ENCODE data around the gene TRAPPC3L.
A peak's percentile ranks its signal among the peaks of the same experiment; 100 is the strongest.

The TRAPPC3L gene

GRCh38 chr6:116463301-116463700 is 82.2 kb downstream of the TRAPPC3L start:
- no peak for DNase-seq (ENCODE audit: low spot score)

DNA sequence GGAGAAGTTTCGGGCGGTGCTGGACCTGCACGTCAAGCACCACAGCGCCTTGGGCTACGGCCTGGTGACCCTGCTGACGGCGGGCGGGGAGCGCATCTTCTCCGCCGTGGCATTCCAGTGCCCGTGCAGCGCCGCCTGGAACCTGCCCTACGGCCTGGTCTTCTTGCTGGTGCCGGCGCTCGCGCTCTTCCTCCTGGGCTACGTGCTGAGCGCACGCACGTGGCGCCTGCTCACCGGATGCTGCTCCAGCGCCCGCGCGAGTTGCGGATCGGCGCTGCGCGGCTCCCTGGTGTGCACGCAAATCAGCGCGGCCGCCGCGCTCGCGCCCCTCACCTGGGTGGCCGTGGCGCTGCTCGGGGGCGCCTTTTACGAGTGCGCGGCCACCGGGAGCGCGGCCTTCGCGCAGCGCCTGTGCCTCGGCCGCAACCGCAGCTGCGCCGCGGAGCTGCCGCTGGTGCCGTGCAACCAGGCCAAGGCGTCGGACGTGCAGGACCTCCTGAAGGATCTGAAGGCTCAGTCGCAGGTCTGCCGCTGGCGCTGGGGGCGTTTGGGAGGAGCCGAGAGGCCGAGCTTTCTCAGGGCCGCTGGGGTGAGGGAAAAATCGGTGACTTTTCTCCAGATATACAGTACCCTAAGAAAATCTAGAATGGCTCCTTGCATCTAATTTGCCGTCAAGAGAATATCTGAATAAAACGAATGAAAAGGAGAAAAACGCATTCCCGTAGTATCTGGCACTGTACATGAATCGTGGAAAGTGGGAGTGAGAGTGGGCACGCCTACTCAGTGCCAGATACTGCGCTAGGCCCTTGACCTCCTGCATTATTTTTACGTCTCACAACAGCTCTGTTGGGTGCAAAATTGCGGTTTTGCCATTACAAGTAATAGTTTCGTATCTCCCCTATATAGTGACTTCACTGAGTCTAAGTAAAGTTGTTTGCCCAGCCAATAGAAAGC is 83.3 kb downstream of the TRAPPC3L start:
- DNase-seq (ENCODE audit: low spot score) = peak; percentile 44

DNA sequence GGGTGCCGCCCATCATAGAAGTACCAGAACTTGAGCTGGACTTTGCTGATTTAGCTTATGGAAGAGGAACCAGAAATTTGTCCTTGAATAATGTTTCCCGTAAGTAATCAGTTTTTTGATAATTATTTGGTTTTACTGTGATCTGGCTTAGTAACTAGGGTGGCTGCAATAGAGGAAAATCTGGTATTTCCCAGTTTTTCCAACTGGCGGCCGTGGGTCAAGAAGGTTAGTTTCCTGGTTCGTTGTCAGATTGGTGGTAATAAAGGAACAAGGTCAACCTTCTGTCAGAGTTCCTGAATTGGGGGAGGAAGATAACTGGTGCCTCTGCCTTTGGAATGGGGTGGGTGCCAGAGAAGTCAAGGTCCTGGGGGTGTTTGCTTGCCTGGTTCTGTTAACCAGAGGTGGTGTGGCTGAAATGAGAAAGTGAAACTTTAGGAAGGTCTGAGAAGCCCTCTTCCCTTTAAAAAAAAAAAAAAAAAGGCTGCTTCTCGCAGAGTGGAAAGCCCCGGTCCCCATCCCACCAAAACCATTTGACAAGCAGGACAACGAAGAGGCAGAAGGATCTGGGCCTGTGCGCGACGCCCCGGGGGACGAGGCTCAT is 84.1 kb downstream of the TRAPPC3L start, which contains the start of gene CALHM6:
Gene CALHM6, plus strand, starts transcription at position 45 of the 601 bp plus-strand sequence. Its CDS starts 555 bp downstream, at position 600.
- no peak for DNase-seq (ENCODE audit: low spot score)

DNA sequence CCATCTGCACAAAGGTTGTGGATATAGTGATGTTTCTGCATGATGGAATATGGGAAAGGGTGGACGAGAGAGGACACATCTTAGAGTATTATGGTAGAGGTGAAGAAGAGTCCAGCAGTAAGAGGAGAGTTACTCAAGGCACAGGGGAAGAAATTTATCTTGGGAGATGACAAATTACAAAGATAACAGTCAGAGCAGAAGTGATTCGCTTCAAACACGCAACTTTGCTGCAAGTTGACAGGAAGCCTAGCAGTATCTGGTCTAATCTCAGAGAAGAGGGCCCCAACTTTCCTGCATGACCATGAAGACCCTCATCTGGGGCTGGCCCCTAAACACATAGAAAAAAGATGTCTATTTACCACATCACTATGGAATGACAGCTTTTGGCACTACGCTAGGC is 85.6 kb downstream of the TRAPPC3L start:
- no peak for DNase-seq (ENCODE audit: low spot score)

- no peak for DNase-seq (ENCODE audit: low spot score)
Measured at GRCh38 chr6:116458264-116458663, 87.2 kb downstream of the TRAPPC3L start.

GRCh38 chr6:116456927-116457326 is 88.6 kb downstream of the TRAPPC3L start:
- DNase-seq (ENCODE audit: low spot score) = no peak

GRCh38 chr6:116456106-116456505 is 89.4 kb downstream of the TRAPPC3L start:
- DNase-seq (ENCODE audit: low spot score) = no peak

- no peak for DNase-seq (ENCODE audit: low spot score)
Measured at GRCh38 chr6:116452531-116452930, 93.0 kb downstream of the TRAPPC3L start.

GRCh38 chr6:116451916-116452315 is 93.6 kb downstream of the TRAPPC3L start:
- DNase-seq (ENCODE audit: low spot score) = no peak

GRCh38 chr6:116450769-116451740 is 94.4 kb downstream of the TRAPPC3L start:
- DNase-seq (ENCODE audit: low spot score) = no peak

DNA sequence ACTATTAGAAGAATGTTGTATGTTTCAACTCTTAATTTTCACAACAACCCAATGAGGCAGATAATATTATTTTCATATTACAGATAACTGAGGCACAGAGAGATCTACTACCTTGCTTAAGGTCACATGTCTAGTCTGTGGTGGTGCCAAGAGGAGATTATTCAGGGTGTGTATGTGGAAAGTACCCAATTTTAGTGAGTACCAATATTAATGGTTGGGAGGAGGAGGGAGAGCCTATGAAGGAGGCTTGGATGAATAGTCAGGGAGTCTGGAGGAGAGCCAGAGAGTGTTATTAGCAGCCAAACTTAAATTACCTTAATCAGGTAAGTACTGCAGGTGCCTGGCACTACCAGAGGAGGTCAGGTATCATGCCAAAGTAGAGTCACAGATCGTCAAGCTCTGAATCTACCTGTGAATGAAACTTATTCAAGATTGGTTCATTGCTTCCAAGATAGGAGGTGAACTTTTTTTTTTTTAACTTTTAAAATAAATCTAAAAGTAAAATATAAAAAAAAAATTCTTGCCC is 95.2 kb downstream of the TRAPPC3L start:
- no peak for DNase-seq (ENCODE audit: low spot score)

DNA sequence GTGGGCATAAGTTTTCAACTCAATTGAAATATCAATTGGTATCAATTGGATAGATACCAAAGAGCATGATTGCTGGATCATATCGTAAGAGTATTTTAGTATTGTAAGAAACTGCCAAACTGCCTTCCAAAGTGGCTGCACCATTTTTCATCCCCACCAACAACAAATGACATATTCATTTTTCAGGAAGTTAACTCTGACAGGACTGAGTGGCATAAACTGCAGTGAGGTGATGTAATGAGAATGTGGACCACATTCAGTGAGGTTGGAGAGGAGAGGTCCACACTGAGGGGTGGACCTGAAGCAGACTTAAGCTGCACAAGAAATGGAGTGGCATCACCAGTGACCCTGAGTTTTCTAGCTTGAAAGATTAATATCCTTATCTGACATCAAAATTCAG is 95.9 kb downstream of the TRAPPC3L start:
- DNase-seq (ENCODE audit: low spot score) = no peak

- DNase-seq (ENCODE audit: low spot score) = peak; percentile 88
Measured at GRCh38 chr6:116447496-116448011, 97.9 kb downstream of the TRAPPC3L start.

DNA sequence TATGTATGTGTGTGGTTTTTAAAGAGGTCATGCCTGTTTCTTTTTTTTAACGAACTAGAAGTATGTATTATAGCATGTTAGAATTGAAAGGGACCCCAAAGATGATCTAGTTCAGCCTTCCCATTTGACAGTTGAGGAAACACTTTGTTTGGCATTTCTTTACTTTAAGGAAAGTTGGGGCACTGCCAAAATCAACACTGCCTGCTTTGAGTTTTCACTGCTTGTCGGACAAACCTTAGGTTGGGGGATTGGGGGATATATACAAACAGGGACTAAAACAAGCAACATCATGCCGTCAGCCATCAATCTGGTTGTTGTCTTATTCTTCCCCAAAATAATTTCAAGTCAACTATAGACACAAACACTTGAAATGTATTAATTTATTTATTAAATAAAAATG is 98.4 kb downstream of the TRAPPC3L start:
- no peak for DNase-seq (ENCODE audit: low spot score)

GRCh38 chr6:116446399-116446798 is 99.1 kb downstream of the TRAPPC3L start:
- peak; percentile 22 for DNase-seq (ENCODE audit: low spot score)

- no peak for DNase-seq (ENCODE audit: low spot score)
Measured at GRCh38 chr6:116445102-116445501, 100.4 kb downstream of the TRAPPC3L start.

All from AG08395 (cell line).